GM12891 (cell line): ENCODE measurements around the gene NOL11.

Source experiments
- POLR2A ChIP-seq: IDR thresholded peaks from 2 replicates; pipeline ENCODE4 v1.6.1; 2011; ENCODE audit warnings: low read depth, low read length, control low read depth
- POLR2AphosphoS5 ChIP-seq: IDR thresholded peaks from 2 replicates; pipeline ENCODE4 v1.6.1; 2011; ENCODE audit warnings: low read depth, low read length, control low read depth
- POU2F2 ChIP-seq: IDR thresholded peaks from 2 replicates; pipeline ENCODE4 v1.6.1; 2011; ENCODE audit warnings: low read depth, mild to moderate bottlenecking, control low read depth, low read length, moderate library complexity
- SPI1 ChIP-seq: IDR thresholded peaks from 2 replicates; pipeline ENCODE4 v1.6.1; 2011; ENCODE audit warnings: low read depth, low read length, control low read depth
- TAF1 ChIP-seq: IDR thresholded peaks from 2 replicates; pipeline ENCODE4 v1.6.1; 2011; ENCODE audit warnings: low read depth, low read length, control low read depth

DNA sequence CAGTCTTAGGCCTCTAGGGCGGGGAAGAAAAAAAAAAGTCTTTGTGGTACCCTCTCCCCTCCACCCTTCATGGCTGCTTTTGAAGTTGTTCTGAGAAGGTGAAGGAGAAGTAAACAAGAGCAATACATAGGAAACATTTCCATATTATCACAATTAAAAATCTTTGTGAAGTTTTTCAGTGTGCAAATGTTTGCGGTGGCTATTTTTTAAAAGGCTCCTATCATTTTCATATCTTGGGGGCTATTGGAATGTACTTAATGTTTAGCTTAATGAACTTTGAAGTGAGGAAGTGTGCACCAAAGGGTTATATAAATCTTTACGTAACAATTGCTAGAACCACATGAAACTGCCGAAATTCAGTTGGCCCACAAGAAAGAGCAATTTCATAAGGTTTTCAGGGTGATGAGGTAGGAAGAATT lies 7.6 kb downstream of the NOL11 start:
- TF ChIP-seq POLR2AphosphoS5 (no peak), POLR2A (no peak), SPI1 (no peak), TAF1 (no peak), POU2F2 (no peak)
